ENCODE measurements around the gene BTNL8. TPM values are rescaled to one million over a fixed set of nuclear protein-coding genes. Genes with fewer than 3 reads are reported as not detected.

BTNL8 gene
- total RNA-seq, 6 donors from 2014 or later, result 1.2 to 10.0 (median 3.6) TPM; not detected in 1

DNA sequence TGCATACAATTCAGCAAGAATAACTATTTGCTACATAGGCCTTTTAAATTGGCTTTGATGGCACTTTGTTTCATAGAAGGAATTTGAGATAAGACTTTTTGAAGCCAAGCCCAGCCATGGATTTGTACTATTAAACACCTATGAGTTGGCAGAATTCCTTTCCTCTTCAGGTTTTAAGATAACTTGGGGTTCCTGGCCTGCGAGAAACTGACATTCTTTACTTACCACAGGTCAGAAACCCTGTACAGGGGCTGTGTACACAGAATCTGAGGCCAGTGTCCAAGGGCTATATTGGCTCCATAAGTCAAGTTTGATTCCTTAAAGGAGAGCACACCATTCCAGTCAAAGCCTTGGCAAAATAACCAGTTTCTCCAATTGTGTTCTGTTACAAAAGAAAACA, 78.9 kb downstream of the BTNL8 start:
- TF ChIP-seq POLR2AphosphoS5 (IDR thresholded peaks at IDR 0.05) (no peak), EP300 (IDR thresholded peaks at IDR 0.05) (no peak), POLR2A (IDR thresholded peaks at IDR 0.05) (no peak)
- TF ChIP-seq, protein P1, sequence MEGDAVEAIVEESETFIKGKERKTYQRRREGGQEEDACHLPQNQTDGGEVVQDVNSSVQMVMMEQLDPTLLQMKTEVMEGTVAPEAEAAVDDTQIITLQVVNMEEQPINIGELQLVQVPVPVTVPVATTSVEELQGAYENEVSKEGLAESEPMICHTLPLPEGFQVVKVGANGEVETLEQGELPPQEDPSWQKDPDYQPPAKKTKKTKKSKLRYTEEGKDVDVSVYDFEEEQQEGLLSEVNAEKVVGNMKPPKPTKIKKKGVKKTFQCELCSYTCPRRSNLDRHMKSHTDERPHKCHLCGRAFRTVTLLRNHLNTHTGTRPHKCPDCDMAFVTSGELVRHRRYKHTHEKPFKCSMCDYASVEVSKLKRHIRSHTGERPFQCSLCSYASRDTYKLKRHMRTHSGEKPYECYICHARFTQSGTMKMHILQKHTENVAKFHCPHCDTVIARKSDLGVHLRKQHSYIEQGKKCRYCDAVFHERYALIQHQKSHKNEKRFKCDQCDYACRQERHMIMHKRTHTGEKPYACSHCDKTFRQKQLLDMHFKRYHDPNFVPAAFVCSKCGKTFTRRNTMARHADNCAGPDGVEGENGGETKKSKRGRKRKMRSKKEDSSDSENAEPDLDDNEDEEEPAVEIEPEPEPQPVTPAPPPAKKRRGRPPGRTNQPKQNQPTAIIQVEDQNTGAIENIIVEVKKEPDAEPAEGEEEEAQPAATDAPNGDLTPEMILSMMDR (IDR thresholded peaks at IDR 0.05), result no peak
- WGBS, 2 donors, result 29 to 40% methylated on average over 1 of the region's 1 CpG
- H3K4me1 ChIP-seq, result peaks cover 0 to 17% (median 7%) of the 10 kb centered on the region in 4 donors
- no peaks in the 10 kb centered on the region for H3K36me3 ChIP-seq
- no peaks in the 10 kb centered on the region for H3K9me3 ChIP-seq
- no peak overlapping the region for H3K4me3 ChIP-seq
- DNase-seq (no peak), ATAC-seq (ENCODE audit: low FRiP score in 2 of 2) (no peak)
- H3K27me3 ChIP-seq, result no peaks in the 10 kb centered on the region
- H3K27ac ChIP-seq, result peak overlapping the region in 1 of 4 donors; percentile 27

DNA sequence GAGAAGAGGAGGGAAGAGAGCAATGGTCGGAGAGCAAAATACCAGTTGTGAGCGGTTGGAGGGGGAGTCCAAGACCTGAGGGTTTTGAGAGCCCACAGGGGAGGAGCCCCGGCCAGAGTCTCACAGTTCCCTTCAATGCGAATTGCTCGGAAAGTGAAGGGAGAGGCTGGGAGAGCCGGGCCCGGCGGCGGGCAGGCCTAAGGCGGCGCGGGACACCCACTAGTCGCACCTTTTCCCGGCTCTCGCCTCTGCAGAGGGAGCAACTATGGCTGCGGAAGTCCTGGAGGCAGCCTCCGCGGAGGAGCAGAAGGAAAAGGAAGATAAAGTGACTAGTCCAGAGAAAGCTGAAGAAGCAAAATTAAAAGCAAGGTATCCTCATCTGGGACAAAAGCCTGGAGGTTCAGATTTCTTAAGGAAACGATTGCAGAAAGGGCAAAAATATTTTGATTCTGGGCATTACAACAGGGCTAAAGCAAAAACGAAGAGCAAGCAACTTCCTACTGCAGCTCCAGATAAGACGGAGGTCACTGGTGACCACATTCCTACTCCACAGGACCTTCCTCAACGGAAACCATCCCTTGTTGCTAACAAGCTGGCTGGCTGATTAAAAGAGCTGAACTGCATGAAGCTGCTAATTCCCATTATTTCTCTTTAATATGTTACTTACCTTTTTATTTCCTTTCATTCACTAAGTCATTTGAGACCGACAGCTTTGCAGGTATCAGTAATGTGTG, 83.2 kb downstream of the BTNL8 start:
- H3K36me3 ChIP-seq, result no peaks in the 10 kb centered on the region
- 70 to 73% methylated on average over 15 to 23 of the region's 23 CpGs for WGBS, 2 donors
- peaks cover 0 to 5% (median 2%) of the 10 kb centered on the region in 4 donors for H3K4me1 ChIP-seq
- H3K27me3 ChIP-seq, result no peaks in the 10 kb centered on the region
- DNase-seq, result peak in 1 of 2 donors; percentile 66
- no peak overlapping the region for H3K27ac ChIP-seq
- H3K4me3 ChIP-seq, result no peak overlapping the region
- ATAC-seq (ENCODE audit: low FRiP score in 2 of 2), result no peak
- no peaks in the 10 kb centered on the region for H3K9me3 ChIP-seq
- TF ChIP-seq POLR2A (IDR thresholded peaks at IDR 0.05), result no peak
- TF ChIP-seq, protein P1 (IDR thresholded peaks at IDR 0.05), result no peak
- TF ChIP-seq POLR2AphosphoS5 (IDR thresholded peaks at IDR 0.05), result no peak
- TF ChIP-seq EP300 (IDR thresholded peaks at IDR 0.05), result no peak

DNA sequence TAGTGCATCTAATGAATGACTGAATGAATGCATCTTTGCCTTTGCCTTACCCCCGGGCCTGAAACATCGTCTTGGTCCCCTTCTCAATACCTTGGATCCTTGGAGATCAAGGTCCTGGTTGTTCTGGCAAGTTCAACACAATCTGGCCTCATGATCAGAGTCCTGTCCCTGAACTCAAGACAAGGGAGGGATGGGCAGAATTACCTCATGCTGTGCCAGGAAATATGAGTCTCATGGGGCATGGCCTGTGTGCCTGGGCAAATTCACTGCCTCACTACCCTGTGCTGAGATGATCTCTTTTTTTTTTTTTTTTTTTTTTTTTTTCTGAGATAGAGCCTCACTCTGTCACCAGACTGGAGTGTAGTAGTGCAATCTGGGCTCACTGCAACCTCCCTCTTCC, 89.1 kb downstream of the BTNL8 start:
- DNase-seq, result no peak
- WGBS, 2 donors, result 90 to 93% methylated on average over 2 of the region's 2 CpGs
- Histone ChIP-seq H3K36me3 (no peaks in the 10 kb centered on the region), H3K4me1 (no peaks in the 10 kb centered on the region), H3K9me3 (no peaks in the 10 kb centered on the region), H3K27ac (no peak overlapping the region), H3K4me3 (no peak overlapping the region), H3K27me3 (no peaks in the 10 kb centered on the region)
- no peak for ATAC-seq (ENCODE audit: low FRiP score in 2 of 2)
- TF ChIP-seq POLR2AphosphoS5 (IDR thresholded peaks at IDR 0.05) (no peak), EP300 (IDR thresholded peaks at IDR 0.05) (no peak), POLR2A (IDR thresholded peaks at IDR 0.05) (no peak)
- TF ChIP-seq, protein P1 (IDR thresholded peaks at IDR 0.05), result no peak

DNA sequence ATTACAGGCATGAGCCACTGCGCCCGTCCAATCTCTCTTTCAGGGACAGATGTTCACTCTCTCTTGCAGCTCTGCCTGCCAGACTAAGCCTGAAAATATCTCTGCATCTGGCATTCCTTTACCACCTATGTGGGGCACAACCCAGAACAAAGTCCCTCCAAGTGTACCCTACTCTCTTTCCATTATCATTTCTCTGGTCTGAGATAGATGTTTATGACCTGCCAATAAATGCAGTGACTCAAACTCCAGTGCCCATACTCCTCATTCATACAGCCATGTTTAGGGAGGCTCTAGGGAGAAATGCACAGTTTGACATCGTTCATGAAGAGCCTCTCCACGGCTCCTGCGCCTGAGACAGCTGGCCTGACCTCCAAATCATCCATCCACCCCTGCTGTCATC, 89.6 kb downstream of the BTNL8 start, which contains the start of gene BTNL3:
Gene BTNL3 (plus strand): TSS at position 255 of the 400 bp plus-strand sequence. CDS start 183 bp downstream, outside the sequence.
- H3K9me3 ChIP-seq, result no peaks in the 10 kb centered on the region

More for the DNA sequence above, 89.6 kb downstream of the BTNL8 start, which contains the start of gene BTNL3:
- DNase-seq (no peak), ATAC-seq (ENCODE audit: low FRiP score in 2 of 2) (no peak)
- Histone ChIP-seq H3K27ac (no peak within 1 kb of the TSS), H3K36me3 (no peaks in the 10 kb centered on the region), H3K4me3 (no peak within 1 kb of the TSS), H3K4me1 (no peaks in the 10 kb centered on the region), H3K27me3 (no peaks in the 10 kb centered on the region)
- TF ChIP-seq POLR2A (IDR thresholded peaks at IDR 0.05) (no peak), EP300 (IDR thresholded peaks at IDR 0.05) (no peak), POLR2AphosphoS5 (IDR thresholded peaks at IDR 0.05) (no peak)
- TF ChIP-seq, protein P1 (IDR thresholded peaks at IDR 0.05), result no peak
- WGBS, 2 donors, result 89 to 90% methylated on average over 5 of the region's 5 CpGs

Data from upper lobe of left lung (tissue), 6 donors.